GM12878 (cell line): ENCODE data around the gene NRG2. TPM values are rescaled to one million over a fixed set of nuclear protein-coding genes. Genes with fewer than 3 reads are reported as not detected.

Source experiments
- ATAC-seq: fragments of 200-7000 bp; cut with Tn5 transposase; 3 replicates; pipeline ENCODE4 v1.9.1; 2020; ENCODE audit warnings: mild to moderate bottlenecking, moderate library complexity
- BruUV-seq: library from RNA; stranded (reverse); fragments of 400-500 nt; replicated peaks from 2 replicates; lab custom pipeline; 2021; lab: Mats Ljungman, UMichigan
- CTCF ChIA-PET: fragments of 300-600 bp; sonication (Branson Sonifier 250); formaldehyde crosslinking; extraction: SDS; loops from one replicate; lab custom pipeline; 2021; ENCODE audit warnings: inconsistent platforms; lab: Yijun Ruan, JAX
- POLR2A ChIA-PET: fragments of 350-600 bp; formaldehyde crosslinking; extraction: SDS; loops from one replicate; lab custom pipeline; 2021; ENCODE audit warnings: inconsistent platforms; lab: Charles Lee
- RAD21 ChIA-PET: fragments of 300-600 bp; sonication (Branson Sonifier 250); formaldehyde crosslinking; loops from one replicate; lab custom pipeline; 2023; ENCODE audit warnings: antibody characterized with exemption; ENCODE audit not compliant: unreplicated experiment; lab: Charles Lee
- SMC1A ChIA-PET: fragments of 300-600 bp; sonication (Branson Sonifier 250); formaldehyde crosslinking; loops from one replicate; lab custom pipeline; 2023; ENCODE audit not compliant: unreplicated experiment, uncharacterized antibody; lab: Charles Lee
- DNase-seq: peaks from one replicate; pipeline ENCODE4 v3.0.0-alpha.2; 2011; ENCODE audit warnings: low read depth, low spot score
- FAIRE-seq: peaks from 3 replicates; lab custom pipeline; 2011; peaks lifted over from hg19 to GRCh38; lab: Jason Lieb, UNC
- H2AFZ ChIP-seq: 2 replicates; pipeline ENCODE4 v1.6.0; 2011; ENCODE audit warnings: low read depth, low read length, control low read depth; ENCODE audit not compliant: control insufficient read depth
- H3K27ac ChIP-seq: 2 replicates; pipeline ENCODE4 v1.5.1; 2011; ENCODE audit warnings: control low read depth; ENCODE audit not compliant: control insufficient read depth, insufficient read depth
- H3K27me3 ChIP-seq, 2 experiments: replicated peaks in 1 of 2; 2 replicates each; pipeline versions ENCODE4 v1.6.0 to v1.6.1; 2011; ENCODE audit warnings: low read length in 1 of 2; ENCODE audit not compliant: control insufficient read depth in 2 of 2, insufficient read depth in 2 of 2
- H3K36me3 ChIP-seq, 2 experiments: 2 replicates each; pipeline ENCODE4 v1.5.1; 2011; ENCODE audit warnings: low read length in 1 of 2; ENCODE audit not compliant: control insufficient read depth in 2 of 2, insufficient read depth in 2 of 2
- H3K4me1 ChIP-seq: 2 replicates; pipeline ENCODE4 v1.6.1; 2011; ENCODE audit warnings: mild to moderate bottlenecking, low read length, moderate library complexity, mixed read lengths; ENCODE audit not compliant: control insufficient read depth, insufficient read depth
- H3K4me2 ChIP-seq: 2 replicates; pipeline ENCODE4 v1.6.0; 2011; ENCODE audit warnings: control low read depth; ENCODE audit not compliant: control insufficient read depth, insufficient read depth
- H3K4me3 ChIP-seq: fragments of 200-600 bp; sonication (generic); 2 replicates; pipeline ENCODE4 v1.5.1; 2016
- H3K79me2 ChIP-seq: 2 replicates; pipeline ENCODE4 v1.6.0; 2011; ENCODE audit warnings: low read length; ENCODE audit not compliant: control insufficient read depth, insufficient read depth
- H3K9ac ChIP-seq: 2 replicates; pipeline ENCODE4 v1.8.0; 2011; ENCODE audit warnings: low read length, control low read depth, mixed read lengths; ENCODE audit not compliant: control insufficient read depth, insufficient read depth
- H3K9me3 ChIP-seq: replicated peaks from 3 replicates; pipeline ENCODE4 v1.5.1; 2011; ENCODE audit warnings: mild to moderate bottlenecking, low read length; ENCODE audit not compliant: control insufficient read depth, insufficient read depth
- H4K20me1 ChIP-seq: 2 replicates; pipeline ENCODE4 v1.6.0; 2011; ENCODE audit not compliant: control insufficient read depth, insufficient read depth
- RAD21 ChIP-seq: IDR thresholded peaks from 2 replicates; pipeline ENCODE4 v1.6.1; 2011; ENCODE audit warnings: mild to moderate bottlenecking, low read depth, low read length, moderate library complexity; ENCODE audit not compliant: insufficient read depth
- SMC3 ChIP-seq: IDR thresholded peaks from 2 replicates; pipeline ENCODE4 v1.6.1; 2011; ENCODE audit warnings: low read length, improper control_type of control experiment, borderline replicate concordance
- STAT3 ChIP-seq: IDR thresholded peaks from 2 replicates; pipeline ENCODE4 v1.6.1; 2011; ENCODE audit warnings: low read depth, low read length, improper control_type of control experiment
- YY1 ChIP-seq: IDR thresholded peaks from 2 replicates; pipeline ENCODE4 v1.6.1; 2011; ENCODE audit warnings: low read depth, mild to moderate bottlenecking, low read length
- ZNF24 ChIP-seq: fragments of 450-650 bp; IDR thresholded peaks from 2 replicates; pipeline ENCODE4 v1.6.1; 2017; ENCODE audit warnings: antibody characterized with exemption, mild to moderate bottlenecking
- WGBS: methylation state at CpG from one replicate; pipeline ENCODE4 v1.1.6; 2016; ENCODE audit warnings: low lambda C conversion rate; ENCODE audit not compliant: insufficient replicate concordance, insufficient coverage; ENCODE audit errors: missing lambda C conversion rate; 5-methylcytosine and 5-hydroxymethylcytosine counted together
- in situ Hi-C: fragments of 300-500 bp; cut with MboI; formaldehyde crosslinking; loops from 9 replicates; pipeline ENCODE4 v1.14.3; 2018; ENCODE audit warnings: mixed read lengths
- intact Hi-C: fragments of 100-400 bp; cut with micrococcal nuclease; formaldehyde crosslinking; loops from one replicate; pipeline ENCODE4 v1.14.2; 2022; ENCODE audit not compliant: unreplicated experiment
- polyA plus RNA-seq, 11 experiments: library from polyadenylated mRNA; depleted of rRNA in 4 of 11; unstranded in 6 of 11; stranded (reverse) in 5 of 11; fragments of >200 nt; fragmentation: Nextera tagmentation in 4 of 11; fragmentation: Illumina TruSeq in 1 of 11; extraction: Ambion mirVana in 4 of 11; extraction: Trizol in 1 of 11; gene quantifications; 1 replicate in 1 of 11; 2 replicates in 10 of 11; pipeline versions ENCODE4 v1.2.1 to v1.2.3, GENCODE V29; 2011 to 2016; ENCODE audit warnings: inconsistent platforms in 2 of 11, missing spikeins in 2 of 11, low read depth in 1 of 11
- total RNA-seq, 4 experiments: library from RNA; depleted of rRNA in 3 of 4; stranded (reverse); fragments of >200 nt in 3 of 4; fragmentation: Illumina TruSeq in 1 of 4; extraction: Trizol in 1 of 4; gene quantifications; 2 replicates each; pipeline versions ENCODE4 v1.2.1 to v1.2.3, GENCODE V29; 2013 to 2021
- TF ChIP-seq, protein P1 (sequence below), 3 experiments: IDR thresholded peaks in 2 of 3; conservative IDR thresholded peaks in 1 of 3; 2 replicates each; pipeline ENCODE4 v1.5.1; 2011; ENCODE audit warnings: low read depth in 3 of 3, low read length in 3 of 3, mild to moderate bottlenecking in 3 of 3, control low read depth in 2 of 3, moderate library complexity in 2 of 3, inconsistent platforms in 1 of 3, mixed read lengths in 1 of 3; ENCODE audit not compliant: control insufficient read depth in 2 of 3, insufficient read depth in 1 of 3; ENCODE audit errors: extremely low read depth in 1 of 3

The NRG2 gene
- total and polyA plus RNA-seq, 10 of the 15 experiments (the other 5 are each of a cell fraction or from before 2014, with no cell fraction given): 0.10 to 21.7 (median 9.6) TPM

DNA sequence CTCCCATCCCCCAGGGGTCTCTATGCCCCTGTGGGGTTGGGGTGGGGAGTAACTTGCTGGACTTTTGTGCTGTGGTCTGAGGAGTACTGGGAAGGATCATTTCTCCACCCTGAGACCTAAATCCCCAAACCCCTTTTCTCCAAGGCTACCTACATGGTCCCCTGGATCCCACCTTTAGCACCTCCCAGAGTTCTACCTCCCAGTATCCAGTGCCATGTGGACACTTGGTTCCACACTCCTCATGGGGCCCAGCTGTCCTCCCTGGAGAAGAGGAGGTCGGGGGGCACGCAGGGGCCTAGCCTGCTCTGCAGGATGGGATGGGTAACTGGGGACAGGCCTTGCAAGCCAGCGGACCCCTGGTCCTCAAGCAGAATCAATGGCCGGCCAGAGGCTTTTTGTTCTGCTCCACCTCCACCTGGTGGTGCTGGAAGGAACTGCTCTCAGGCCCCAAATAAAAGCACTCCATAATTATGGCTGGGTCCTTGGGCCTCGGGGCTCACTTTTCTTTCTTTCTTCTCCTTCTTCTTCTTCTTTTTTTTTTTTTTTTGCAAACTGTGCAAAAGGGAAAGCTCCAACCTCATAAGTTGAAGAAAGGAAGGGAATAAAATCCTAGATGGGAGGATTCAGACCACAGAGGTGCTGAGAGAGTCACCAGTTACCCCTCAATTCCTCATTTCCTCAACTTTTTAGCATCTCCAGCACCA is 179.1 kb downstream of the NRG2 start:
- CTCF ChIA-PET: interaction anchor here (1.0 to 10.1 kb wide), 12 partner anchors 9 to 106 kb away, joined by 3 to 129 read pairs (median 6); no protein-coding TSS in a partner anchor
- Histone ChIP-seq H3K36me3 (no peaks in the 10 kb centered on the region; a peak in 2 of 4 replicates), H3K9ac (no peak overlapping the region), H3K4me2 (no peak overlapping the region), H3K27me3 (no peaks in the 10 kb centered on the region), H3K4me1 (peaks cover 8% of the 10 kb centered on the region)
- peak; percentile 93 for TF ChIP-seq YY1
- no peak for TF ChIP-seq ZNF24
- TF ChIP-seq STAT3: no peak
- TF ChIP-seq, protein P1, sequence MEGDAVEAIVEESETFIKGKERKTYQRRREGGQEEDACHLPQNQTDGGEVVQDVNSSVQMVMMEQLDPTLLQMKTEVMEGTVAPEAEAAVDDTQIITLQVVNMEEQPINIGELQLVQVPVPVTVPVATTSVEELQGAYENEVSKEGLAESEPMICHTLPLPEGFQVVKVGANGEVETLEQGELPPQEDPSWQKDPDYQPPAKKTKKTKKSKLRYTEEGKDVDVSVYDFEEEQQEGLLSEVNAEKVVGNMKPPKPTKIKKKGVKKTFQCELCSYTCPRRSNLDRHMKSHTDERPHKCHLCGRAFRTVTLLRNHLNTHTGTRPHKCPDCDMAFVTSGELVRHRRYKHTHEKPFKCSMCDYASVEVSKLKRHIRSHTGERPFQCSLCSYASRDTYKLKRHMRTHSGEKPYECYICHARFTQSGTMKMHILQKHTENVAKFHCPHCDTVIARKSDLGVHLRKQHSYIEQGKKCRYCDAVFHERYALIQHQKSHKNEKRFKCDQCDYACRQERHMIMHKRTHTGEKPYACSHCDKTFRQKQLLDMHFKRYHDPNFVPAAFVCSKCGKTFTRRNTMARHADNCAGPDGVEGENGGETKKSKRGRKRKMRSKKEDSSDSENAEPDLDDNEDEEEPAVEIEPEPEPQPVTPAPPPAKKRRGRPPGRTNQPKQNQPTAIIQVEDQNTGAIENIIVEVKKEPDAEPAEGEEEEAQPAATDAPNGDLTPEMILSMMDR (IDR thresholded peaks at IDR 0.05 in 2 of 3, conservative IDR thresholded peaks at IDR 0.05 in 1 of 3; ENCODE audit: control insufficient read depth in 2 of 3, extremely low read depth in 1 of 3, insufficient read depth in 1 of 3, low read depth in 3 of 3, low read length in 3 of 3): peak; percentile 76 to 85 (median 81)
- TF ChIP-seq RAD21: peak; percentile 74
- peak; percentile 68 for TF ChIP-seq SMC3
- TF ChIP-seq, all 136 proteins: peak for 4
- Histone ChIP-seq H4K20me1 (no peaks in the 10 kb centered on the region), H2AFZ (no peak overlapping the region), H3K4me3 (no peak overlapping the region), H3K9me3 (no peaks in the 10 kb centered on the region), H3K27ac (no peak overlapping the region), H3K79me2 (no peaks in the 10 kb centered on the region)
- in situ Hi-C loops (no loop called here), intact Hi-C loops (loop anchor here (1.0 to 5.0 kb wide), 3 partner anchors 77 to 293 kb away; no protein-coding TSS in a partner anchor)
- POLR2A ChIA-PET: interaction anchor here (0.6 to 1.4 kb wide), 4 partner anchors 16 to 835 kb away, joined by 3 to 7 read pairs (median 3); no protein-coding TSS in a partner anchor
- SMC1A ChIA-PET: interaction anchor here (1.2 to 3.0 kb wide), 5 partner anchors 9 to 106 kb away, joined by 3 to 13 read pairs (median 6); no protein-coding TSS in a partner anchor
- peak; percentile 91 for ATAC-seq
- no peak for DNase-seq
- RAD21 ChIA-PET: interaction anchor here (0.7 to 3.2 kb wide), 5 partner anchors 59 to 577 kb away, joined by 3 to 30 read pairs (median 4); no protein-coding TSS in a partner anchor
- FAIRE-seq: peak; percentile 84
- no TSS peak for BruUV-seq
- 5% methylated on average over 5 of the region's 5 CpGs for WGBS
